H1 (cell line): ENCODE data around the gene SEPTIN1. TPM values are rescaled to one million over a fixed set of nuclear protein-coding genes. Genes with fewer than 3 reads are reported as not detected.

ENCODE experiments used
- JUND ChIP-seq: IDR thresholded peaks from 2 replicates; pipeline ENCODE4 v1.6.1; 2011; ENCODE audit warnings: mild to moderate bottlenecking, improper control_type of control experiment, low read length
- MAFK ChIP-seq: IDR thresholded peaks from 2 replicates; pipeline ENCODE4 v1.6.1; 2012; ENCODE audit warnings: low read depth, mild to moderate bottlenecking, improper control_type of control experiment, low read length
- PHF8 ChIP-seq: fragments of 200-600 bp; sonication (generic); conservative IDR thresholded peaks from 2 replicates; pipeline ENCODE4 v1.7.1; 2012; ENCODE audit warnings: low read depth, mild to moderate bottlenecking, inconsistent platforms, low read length, moderate library complexity
- SP1 ChIP-seq: IDR thresholded peaks from 2 replicates; pipeline ENCODE4 v1.6.1; 2011; ENCODE audit warnings: low read depth, low read length
- polyA plus RNA-seq, 7 experiments: library from polyadenylated mRNA; depleted of rRNA in 3 of 7; stranded (reverse) in 5 of 7; unstranded in 2 of 7; fragments of >200 nt in 5 of 7; fragments of 200-250 nt in 2 of 7; gene quantifications; 1 replicate in 5 of 7; 2 replicates in 1 of 7; 4 replicates in 1 of 7; pipeline versions ENCODE4 v1.2.1 to v1.2.3, GENCODE V29; 2011 to 2013; ENCODE audit warnings: missing spikeins in 2 of 7, mixed read lengths in 2 of 7
- total RNA-seq: library from RNA; stranded (reverse); fragmentation: NEBNext Ultra II Directional; extraction: Animal tissue kit (Norgen Biotek cat#: 25700); gene quantifications from 2 replicates; pipeline ENCODE4 v1.2.1, GENCODE V29; 2021
- TF ChIP-seq, protein P1 (sequence below): fragments of 300-600 bp; sonication (generic); IDR thresholded peaks from 2 replicates; pipeline ENCODE4 v1.7.1; 2012; ENCODE audit warnings: low read length, moderate library complexity, mild to moderate bottlenecking, inconsistent platforms; ENCODE audit not compliant: insufficient replicate concordance
- TF ChIP-seq, protein P2 (sequence below): IDR thresholded peaks from 2 replicates; pipeline ENCODE4 v1.6.1; 2012; ENCODE audit warnings: inconsistent platforms

The SEPTIN1 gene
- total and polyA plus RNA-seq, 2 of the 8 experiments (the other 6 are each of a cell fraction or from before 2014, with no cell fraction given) = 0.24 to 1.4 TPM

DNA sequence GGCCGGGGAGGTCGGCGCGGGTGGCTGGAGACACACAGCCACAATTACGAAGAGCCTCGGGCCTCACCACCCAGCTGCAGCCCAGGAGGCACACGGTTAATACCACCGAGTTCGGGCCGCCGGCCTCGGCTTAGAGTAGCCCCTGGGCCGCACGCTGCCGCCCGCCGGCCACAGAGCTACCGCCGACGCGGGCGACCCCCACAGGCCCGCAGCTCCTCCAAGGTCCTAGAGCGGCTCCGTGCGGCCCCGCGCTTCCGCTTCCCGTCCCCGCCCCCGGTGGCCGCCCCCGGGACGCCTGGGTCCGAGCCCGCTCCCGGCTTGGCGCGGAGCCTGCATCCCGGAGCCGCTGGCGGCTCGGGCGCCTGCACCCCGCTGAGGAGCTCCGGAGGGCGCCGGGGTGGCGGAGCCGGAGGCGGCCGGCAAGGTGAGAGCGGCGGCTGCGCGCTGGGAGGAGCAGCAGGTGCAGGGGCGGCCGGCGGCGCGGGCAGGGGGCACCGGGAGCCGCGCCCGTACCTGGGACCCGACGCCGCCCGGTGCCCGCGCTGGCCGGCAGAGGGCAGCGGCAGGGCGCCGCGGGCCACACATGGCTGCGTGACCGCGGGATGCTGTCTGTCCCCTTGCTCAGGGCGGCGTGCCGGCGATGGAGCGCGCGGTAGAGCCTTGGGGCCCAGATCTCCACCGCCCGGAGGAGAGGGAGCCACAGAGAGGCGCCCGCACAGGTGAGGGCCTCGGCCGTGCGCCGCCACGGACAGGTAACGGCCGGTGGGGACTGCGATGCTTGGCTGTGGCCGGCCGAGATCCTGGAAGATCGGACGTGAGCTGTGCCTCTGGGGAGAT is 13.0 kb upstream of the SEPTIN1 start, which contains the start of gene ZNF48 (continued):
- TF ChIP-seq, protein P1, sequence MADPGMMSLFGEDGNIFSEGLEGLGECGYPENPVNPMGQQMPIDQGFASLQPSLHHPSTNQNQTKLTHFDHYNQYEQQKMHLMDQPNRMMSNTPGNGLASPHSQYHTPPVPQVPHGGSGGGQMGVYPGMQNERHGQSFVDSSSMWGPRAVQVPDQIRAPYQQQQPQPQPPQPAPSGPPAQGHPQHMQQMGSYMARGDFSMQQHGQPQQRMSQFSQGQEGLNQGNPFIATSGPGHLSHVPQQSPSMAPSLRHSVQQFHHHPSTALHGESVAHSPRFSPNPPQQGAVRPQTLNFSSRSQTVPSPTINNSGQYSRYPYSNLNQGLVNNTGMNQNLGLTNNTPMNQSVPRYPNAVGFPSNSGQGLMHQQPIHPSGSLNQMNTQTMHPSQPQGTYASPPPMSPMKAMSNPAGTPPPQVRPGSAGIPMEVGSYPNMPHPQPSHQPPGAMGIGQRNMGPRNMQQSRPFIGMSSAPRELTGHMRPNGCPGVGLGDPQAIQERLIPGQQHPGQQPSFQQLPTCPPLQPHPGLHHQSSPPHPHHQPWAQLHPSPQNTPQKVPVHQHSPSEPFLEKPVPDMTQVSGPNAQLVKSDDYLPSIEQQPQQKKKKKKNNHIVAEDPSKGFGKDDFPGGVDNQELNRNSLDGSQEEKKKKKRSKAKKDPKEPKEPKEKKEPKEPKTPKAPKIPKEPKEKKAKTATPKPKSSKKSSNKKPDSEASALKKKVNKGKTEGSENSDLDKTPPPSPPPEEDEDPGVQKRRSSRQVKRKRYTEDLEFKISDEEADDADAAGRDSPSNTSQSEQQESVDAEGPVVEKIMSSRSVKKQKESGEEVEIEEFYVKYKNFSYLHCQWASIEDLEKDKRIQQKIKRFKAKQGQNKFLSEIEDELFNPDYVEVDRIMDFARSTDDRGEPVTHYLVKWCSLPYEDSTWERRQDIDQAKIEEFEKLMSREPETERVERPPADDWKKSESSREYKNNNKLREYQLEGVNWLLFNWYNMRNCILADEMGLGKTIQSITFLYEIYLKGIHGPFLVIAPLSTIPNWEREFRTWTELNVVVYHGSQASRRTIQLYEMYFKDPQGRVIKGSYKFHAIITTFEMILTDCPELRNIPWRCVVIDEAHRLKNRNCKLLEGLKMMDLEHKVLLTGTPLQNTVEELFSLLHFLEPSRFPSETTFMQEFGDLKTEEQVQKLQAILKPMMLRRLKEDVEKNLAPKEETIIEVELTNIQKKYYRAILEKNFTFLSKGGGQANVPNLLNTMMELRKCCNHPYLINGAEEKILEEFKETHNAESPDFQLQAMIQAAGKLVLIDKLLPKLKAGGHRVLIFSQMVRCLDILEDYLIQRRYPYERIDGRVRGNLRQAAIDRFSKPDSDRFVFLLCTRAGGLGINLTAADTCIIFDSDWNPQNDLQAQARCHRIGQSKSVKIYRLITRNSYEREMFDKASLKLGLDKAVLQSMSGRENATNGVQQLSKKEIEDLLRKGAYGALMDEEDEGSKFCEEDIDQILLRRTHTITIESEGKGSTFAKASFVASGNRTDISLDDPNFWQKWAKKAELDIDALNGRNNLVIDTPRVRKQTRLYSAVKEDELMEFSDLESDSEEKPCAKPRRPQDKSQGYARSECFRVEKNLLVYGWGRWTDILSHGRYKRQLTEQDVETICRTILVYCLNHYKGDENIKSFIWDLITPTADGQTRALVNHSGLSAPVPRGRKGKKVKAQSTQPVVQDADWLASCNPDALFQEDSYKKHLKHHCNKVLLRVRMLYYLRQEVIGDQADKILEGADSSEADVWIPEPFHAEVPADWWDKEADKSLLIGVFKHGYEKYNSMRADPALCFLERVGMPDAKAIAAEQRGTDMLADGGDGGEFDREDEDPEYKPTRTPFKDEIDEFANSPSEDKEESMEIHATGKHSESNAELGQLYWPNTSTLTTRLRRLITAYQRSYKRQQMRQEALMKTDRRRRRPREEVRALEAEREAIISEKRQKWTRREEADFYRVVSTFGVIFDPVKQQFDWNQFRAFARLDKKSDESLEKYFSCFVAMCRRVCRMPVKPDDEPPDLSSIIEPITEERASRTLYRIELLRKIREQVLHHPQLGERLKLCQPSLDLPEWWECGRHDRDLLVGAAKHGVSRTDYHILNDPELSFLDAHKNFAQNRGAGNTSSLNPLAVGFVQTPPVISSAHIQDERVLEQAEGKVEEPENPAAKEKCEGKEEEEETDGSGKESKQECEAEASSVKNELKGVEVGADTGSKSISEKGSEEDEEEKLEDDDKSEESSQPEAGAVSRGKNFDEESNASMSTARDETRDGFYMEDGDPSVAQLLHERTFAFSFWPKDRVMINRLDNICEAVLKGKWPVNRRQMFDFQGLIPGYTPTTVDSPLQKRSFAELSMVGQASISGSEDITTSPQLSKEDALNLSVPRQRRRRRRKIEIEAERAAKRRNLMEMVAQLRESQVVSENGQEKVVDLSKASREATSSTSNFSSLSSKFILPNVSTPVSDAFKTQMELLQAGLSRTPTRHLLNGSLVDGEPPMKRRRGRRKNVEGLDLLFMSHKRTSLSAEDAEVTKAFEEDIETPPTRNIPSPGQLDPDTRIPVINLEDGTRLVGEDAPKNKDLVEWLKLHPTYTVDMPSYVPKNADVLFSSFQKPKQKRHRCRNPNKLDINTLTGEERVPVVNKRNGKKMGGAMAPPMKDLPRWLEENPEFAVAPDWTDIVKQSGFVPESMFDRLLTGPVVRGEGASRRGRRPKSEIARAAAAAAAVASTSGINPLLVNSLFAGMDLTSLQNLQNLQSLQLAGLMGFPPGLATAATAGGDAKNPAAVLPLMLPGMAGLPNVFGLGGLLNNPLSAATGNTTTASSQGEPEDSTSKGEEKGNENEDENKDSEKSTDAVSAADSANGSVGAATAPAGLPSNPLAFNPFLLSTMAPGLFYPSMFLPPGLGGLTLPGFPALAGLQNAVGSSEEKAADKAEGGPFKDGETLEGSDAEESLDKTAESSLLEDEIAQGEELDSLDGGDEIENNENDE = no peak
- TF ChIP-seq MAFK (no peak), SP1 (peak; percentile 64), JUND (no peak), PHF8 (peak; percentile 64; the same call in 1 of the 2 replicates)
- TF ChIP-seq, protein P2, sequence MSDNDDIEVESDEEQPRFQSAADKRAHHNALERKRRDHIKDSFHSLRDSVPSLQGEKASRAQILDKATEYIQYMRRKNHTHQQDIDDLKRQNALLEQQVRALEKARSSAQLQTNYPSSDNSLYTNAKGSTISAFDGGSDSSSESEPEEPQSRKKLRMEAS = peak; percentile 84
